H54 (cell line): ENCODE results near the gene ARL15.
A peak's percentile ranks its signal among the peaks of the same experiment; 100 is the strongest.

Experiments
- DNase-seq: peaks from one replicate; pipeline ENCODE4 v3.0.0; 2011; ENCODE audit warnings: low spot score, mixed read lengths; ENCODE audit not compliant: insufficient read length
- FAIRE-seq: peaks from 3 replicates; lab custom pipeline; 2011; peaks lifted over from hg19 to GRCh38; lab: Jason Lieb, UNC
- POLR2A ChIP-seq: IDR thresholded peaks from 2 replicates; pipeline ENCODE4 v1.6.1; 2011; ENCODE audit warnings: low read depth, mild to moderate bottlenecking, low read length

ARL15 gene

DNA sequence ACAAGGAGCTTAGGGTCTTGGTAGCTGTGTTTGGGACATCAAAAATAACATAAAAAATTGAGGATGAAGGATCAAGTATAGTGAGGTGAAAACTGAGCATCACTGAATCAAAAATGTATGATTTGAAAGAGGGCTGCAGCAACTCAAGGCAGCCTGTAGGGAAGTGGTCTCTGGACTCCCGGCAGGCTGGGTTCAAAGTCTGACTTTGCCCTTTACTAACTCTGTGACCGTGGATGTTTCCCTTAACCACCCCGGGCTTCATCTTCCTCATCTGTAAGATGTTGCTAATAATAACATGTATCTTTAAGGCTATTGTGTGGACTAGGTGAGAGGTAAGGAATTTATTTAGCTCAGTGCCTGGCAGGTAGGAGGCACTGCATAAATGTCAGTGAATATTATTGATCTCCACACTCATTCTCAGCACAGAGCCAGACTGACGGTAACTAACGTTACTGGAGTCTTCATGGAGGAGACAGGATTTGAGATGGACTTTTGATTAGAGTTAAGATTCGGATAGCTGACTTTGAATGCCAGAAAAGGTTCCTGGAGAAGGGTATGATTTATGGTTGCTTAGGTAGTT, 382.6 kb downstream of the ARL15 start:
- TF ChIP-seq POLR2A: no peak
- DNase-seq (no peak), FAIRE-seq (no peak)

GRCh38 chr5:53926026-53926425, 384.3 kb downstream of the ARL15 start:
- TF ChIP-seq POLR2A: no peak
- no peak for DNase-seq
- no peak for FAIRE-seq

DNA sequence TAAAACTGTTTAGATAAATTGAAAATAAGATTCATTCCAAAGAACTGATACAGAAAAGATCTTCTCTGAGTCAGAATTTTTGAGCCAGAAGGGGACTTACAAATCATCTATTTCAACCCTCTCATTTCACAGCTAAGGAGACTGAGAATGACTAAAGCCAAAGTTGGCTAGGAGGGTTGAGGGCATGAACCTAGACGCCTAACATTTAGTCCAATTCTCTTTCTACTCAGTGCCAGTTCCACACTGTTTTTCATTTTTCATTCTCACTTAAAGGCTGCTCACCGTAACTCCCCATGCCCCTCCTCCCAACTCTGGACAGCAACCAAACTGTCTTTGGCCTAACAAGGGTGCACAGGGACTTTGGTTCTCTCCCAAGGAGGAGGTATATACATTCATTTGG, 386.0 kb downstream of the ARL15 start:
- TF ChIP-seq POLR2A: no peak
- DNase-seq (no peak), FAIRE-seq (no peak)

DNA sequence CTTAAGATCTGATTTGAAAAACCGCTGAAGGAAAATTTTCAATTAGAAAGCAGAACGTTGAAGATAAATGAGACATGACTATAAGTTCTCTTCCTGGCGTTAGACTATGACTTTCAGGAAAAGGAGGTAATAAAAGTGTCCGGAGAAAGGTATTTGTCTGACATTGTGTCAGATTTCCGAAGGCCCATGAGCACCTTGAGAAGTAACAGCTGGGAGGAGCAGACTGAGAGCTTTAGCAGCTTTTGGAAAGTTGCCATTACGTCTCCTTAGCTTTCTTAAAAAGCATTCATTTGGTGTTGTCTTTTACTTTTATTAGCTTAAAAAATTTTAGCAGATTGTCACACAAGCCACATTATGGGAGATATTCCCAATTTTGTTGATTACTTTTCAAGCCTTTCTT, 386.4 kb downstream of the ARL15 start:
- TF ChIP-seq POLR2A: no peak
- DNase-seq (no peak), FAIRE-seq (no peak)

- TF ChIP-seq POLR2A: no peak
- no peak for DNase-seq
- FAIRE-seq: no peak
These were observed 387.6 kb downstream of the ARL15 start for GRCh38 chr5:53922508-53923498.

DNA sequence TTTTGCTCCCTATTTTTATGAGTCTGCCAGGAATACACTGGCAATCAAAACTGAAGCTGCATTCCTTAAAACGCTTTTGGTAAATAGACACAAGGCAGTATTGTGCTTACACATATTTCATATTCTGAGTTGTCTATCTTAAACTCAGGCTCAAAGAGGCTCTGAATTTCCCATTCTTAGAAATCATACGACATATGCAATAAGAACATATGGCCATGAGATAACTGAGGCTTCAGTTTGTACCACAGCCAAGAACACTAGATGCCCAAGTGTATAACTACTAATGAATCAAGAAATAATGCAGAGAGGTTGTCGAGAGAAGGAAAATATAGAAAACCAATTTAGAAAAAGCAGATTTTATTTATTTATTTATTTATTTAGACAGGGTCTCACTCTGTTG, 392.5 kb downstream of the ARL15 start:
- no peak for TF ChIP-seq POLR2A
- no peak for FAIRE-seq
- no peak for DNase-seq

GRCh38 chr5:53917095-53917494, 393.3 kb downstream of the ARL15 start:
- no peak for FAIRE-seq
- no peak for TF ChIP-seq POLR2A
- peak; percentile 5 for DNase-seq

- no peak for DNase-seq
- no peak for TF ChIP-seq POLR2A
- FAIRE-seq: no peak
These were observed 395.3 kb downstream of the ARL15 start for GRCh38 chr5:53915120-53915519.

DNA sequence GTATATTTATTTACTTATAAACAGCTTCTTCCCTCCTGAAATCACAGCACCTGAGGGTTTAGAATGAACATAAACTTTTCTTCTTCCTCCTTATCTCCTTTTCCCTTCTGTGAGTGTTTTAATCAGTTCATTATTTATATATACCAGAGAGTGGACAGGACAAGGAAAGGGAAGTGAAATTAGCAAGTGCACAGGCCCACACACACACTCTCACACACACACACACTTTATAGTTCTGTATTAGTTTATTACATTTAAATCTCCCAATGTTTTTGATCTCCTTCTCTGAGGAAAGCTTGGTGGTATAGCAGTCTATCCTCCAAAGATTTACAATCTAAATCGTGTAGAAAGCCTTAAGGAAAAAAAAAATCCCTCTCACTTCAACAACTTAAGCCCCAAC, 396.4 kb downstream of the ARL15 start:
- FAIRE-seq: no peak
- DNase-seq: no peak
- no peak for TF ChIP-seq POLR2A

DNA sequence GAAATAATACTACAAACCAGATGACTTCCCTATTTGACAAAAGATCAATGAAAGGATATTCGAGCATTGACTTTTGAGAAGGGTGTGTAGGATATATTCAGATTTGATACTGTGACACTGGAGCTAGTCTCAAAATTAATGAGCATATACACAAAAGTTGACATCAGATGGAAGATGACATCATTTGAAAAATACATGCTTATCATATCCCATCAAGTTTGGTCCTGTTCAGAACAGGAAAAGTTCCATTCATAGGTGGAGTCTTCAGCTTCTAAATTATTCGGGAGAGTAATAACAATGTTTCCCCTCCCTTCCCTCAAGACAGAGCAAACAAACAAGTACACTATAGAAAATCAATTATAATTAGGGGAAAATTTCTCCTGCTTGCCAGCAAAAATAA, 401.6 kb downstream of the ARL15 start:
- FAIRE-seq: no peak

GRCh38 chr5:53907827-53908226, 402.5 kb downstream of the ARL15 start:
- no peak for TF ChIP-seq POLR2A
- DNase-seq: no peak
- FAIRE-seq: no peak

More for the DNA sequence above, 401.6 kb downstream of the ARL15 start:
- no peak for DNase-seq
- no peak for TF ChIP-seq POLR2A

DNA sequence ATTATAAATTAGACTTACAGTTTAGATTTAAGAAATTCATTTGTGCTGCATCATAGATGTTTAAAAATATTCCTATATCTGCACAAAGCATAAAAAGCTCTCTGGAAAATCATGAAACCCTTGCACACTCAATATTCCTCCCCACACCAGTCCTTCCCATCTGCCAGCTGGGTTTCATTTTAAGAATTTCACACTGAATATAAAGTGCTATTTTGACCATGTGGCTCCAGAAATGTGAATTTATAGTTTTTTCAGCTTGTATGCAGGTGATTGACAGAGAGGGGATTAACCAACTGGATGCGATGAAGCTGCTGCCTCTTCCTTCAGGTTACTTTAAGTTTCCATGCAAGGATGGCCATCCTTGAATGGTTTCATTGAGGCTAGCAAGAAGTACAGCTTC, 403.6 kb downstream of the ARL15 start:
- no peak for DNase-seq
- no peak for FAIRE-seq
- no peak for TF ChIP-seq POLR2A

GRCh38 chr5:53902296-53902907, 408.0 kb downstream of the ARL15 start:
- TF ChIP-seq POLR2A: no peak
- no peak for FAIRE-seq

GRCh38 chr5:53900677-53901076, 409.7 kb downstream of the ARL15 start:
- TF ChIP-seq POLR2A: no peak
- DNase-seq: no peak
- FAIRE-seq: no peak

More at GRCh38 chr5:53902296-53902907, 408.0 kb downstream of the ARL15 start:
- no peak for DNase-seq
